ENCODE results near the gene ZNRF3.
"Not testable (repeated sequence)": the region's sequence is repeated elsewhere in the genome, so short reads cannot be mapped to it uniquely, and the experiment has no call there.

The ZNRF3 gene

DNA sequence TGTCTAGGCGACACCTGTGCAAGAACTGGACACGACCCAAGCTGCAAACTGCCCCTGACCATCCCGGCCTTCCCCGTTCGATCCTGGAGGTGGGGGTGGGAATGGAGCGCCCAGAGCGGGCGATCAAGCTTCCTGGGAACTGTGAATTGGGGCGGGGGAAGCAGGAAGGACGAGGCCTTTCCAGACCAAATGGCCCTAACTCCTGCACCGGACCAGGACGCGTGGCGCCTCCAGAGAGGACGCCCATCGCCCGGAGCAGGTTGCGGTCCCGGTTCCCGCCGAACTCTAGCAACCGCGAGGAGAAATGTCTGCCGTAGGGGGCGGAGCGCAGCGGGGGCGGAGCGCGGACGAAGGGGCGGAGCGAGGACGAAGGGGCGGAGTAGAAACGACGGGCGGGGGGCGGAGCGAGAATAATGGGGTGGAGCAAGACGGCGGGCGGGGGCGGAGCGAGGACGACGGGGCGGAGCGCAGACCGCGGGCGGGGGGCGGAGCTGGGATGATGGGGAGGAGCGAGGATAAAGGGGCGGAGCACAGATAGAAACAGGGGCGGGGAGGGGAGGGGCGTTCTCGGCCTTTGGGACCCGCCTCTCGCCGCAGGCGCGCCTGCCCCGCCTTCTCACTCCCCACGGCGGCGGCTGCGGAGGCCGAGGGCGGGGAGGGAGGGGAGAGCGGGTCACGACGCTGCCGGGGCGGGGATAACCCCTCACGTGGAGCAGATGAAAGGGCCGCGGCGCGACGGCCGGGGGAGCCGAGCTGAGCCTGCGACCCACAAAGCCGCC is at the start of gene ZNRF3:
Gene ZNRF3, plus strand, starts transcription at position 695 of the 779 bp plus-strand sequence. CDS start 195 bp downstream, outside the sequence.
- Histone ChIP-seq H3K9me3 (ENCODE audit: low read length) (no peaks in the 10 kb centered on the region), H2AFZ (ENCODE audit: low read depth, low read length) (peak within 1 kb of the TSS; percentile 29), H3K4me3 (ENCODE audit: low read length) (peak within 1 kb of the TSS; percentile 66), H3K4me1 (ENCODE audit: insufficient read depth, low read length) (peaks cover 38% of the 10 kb centered on the region), H3K27me3 (ENCODE audit: insufficient read depth, low read length) (no peaks in the 10 kb centered on the region), H3K36me3 (ENCODE audit: insufficient read depth, low read length) (no peaks in the 10 kb centered on the region)

DNA sequence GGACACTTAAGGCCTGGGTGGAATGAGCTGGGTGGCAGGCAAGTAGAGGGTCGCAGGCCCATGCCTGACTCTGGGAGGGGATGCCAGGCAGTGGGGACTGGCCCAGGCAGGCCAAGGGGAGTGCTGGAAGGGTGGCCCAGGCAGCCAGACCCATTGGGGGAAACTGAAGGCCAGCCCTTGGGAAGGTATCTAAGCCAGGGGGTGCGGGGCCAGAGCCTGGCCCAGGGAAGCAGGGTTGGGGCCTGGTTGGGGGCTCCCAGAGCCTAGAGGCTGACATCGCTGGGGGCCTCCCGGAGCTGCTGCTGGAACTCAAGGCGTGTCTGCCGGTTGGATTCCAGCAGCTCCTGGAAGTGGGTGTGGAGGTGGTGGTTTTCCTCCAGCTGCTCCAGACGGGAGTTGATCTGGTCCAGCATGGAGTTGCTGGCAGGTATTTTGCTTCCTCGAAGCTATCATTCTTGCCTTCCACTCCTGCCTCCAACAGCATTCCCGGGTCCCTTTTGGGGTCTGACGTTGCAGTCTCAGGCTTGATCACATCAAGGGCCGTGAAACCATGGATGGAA is 47.7 kb upstream of the ZNRF3 start:
- H3K9me3 ChIP-seq (ENCODE audit: low read length) = no peaks in the 10 kb centered on the region
- no peaks in the 10 kb centered on the region for H3K36me3 ChIP-seq (ENCODE audit: insufficient read depth, low read length)
- no peaks in the 10 kb centered on the region for H3K4me1 ChIP-seq (ENCODE audit: insufficient read depth, low read length)
- no peaks in the 10 kb centered on the region for H3K27me3 ChIP-seq (ENCODE audit: insufficient read depth, low read length)
- H2AFZ ChIP-seq (ENCODE audit: low read depth, low read length) = no peak overlapping the region
- H3K4me3 ChIP-seq (ENCODE audit: low read length) = no peak overlapping the region

DNA sequence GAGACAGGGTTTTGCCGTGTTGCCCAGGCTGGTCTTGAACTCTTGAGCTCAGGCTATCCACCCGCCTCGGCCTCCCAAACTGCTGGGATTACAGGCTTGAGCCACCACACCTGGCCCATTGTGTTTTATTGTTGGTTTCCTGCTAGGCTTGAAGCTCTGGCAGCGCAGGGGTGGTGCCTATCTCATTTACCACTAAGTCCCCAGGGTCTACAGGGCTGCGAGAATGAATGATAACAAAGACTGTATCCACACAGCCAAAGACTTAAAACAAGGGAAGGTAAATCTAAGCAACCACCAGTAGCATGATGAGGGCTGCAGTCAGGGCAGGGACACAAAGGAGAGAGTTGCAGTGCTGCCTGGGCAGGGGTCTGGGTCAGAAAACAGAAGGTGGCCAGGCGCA is 45.7 kb upstream of the ZNRF3 start:
- no peaks in the 10 kb centered on the region for H3K27me3 ChIP-seq (ENCODE audit: insufficient read depth, low read length)
- no peak overlapping the region for H2AFZ ChIP-seq (ENCODE audit: low read depth, low read length)
- no peaks in the 10 kb centered on the region for H3K9me3 ChIP-seq (ENCODE audit: low read length)
- H3K36me3 ChIP-seq (ENCODE audit: insufficient read depth, low read length) = no peaks in the 10 kb centered on the region
- no peak overlapping the region for H3K4me3 ChIP-seq (ENCODE audit: low read length)
- no peaks in the 10 kb centered on the region for H3K4me1 ChIP-seq (ENCODE audit: insufficient read depth, low read length)

DNA sequence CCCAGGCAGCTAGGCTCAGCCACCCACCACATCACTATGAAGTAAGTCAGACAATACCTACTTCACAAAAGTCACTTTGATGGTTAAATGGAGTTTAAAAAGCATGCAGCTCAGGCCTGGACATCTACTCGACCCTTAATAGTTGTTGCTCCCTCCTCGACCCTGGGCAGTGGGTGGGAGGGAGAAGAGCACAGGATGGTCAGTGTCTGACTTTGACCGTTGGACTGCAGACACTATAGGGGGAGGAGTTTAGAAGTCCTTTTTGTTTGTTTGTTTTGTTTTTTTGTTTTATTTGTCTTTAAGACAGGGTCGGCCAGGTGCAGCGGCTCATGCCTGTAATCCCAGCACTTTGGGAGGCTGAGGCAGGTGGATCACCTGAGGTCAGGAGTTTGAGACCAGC is 44.4 kb upstream of the ZNRF3 start:
- no peaks in the 10 kb centered on the region for H3K36me3 ChIP-seq (ENCODE audit: insufficient read depth, low read length)
- no peaks in the 10 kb centered on the region for H3K27me3 ChIP-seq (ENCODE audit: insufficient read depth, low read length)
- no peak overlapping the region for H2AFZ ChIP-seq (ENCODE audit: low read depth, low read length)
- H3K4me3 ChIP-seq (ENCODE audit: low read length) = no peak overlapping the region
- H3K4me1 ChIP-seq (ENCODE audit: insufficient read depth, low read length) = no peaks in the 10 kb centered on the region
- no peaks in the 10 kb centered on the region for H3K9me3 ChIP-seq (ENCODE audit: low read length)

DNA sequence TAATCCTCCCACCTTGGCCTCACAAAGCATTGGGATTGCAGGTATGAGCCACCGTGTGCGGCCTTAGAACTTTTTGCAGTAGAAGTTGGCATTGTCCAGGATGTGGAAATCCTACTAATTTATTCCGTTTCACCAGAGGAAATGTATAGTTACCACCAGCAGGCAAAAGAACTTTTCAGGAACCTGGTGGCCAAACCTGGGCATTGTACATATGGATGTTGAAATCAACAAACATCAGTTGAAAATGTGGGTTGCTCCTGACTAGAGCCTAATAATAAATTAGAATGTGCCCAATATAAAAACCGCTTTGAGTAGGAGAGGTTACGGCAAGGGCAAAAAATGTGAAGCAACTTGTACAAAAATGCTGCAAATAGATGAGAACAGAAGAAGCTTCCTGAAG is 42.3 kb upstream of the ZNRF3 start:
- no peaks in the 10 kb centered on the region for H3K4me1 ChIP-seq (ENCODE audit: insufficient read depth, low read length)
- no peaks in the 10 kb centered on the region for H3K27me3 ChIP-seq (ENCODE audit: insufficient read depth, low read length)
- peaks cover 2% of the 10 kb centered on the region for H3K9me3 ChIP-seq (ENCODE audit: low read length)
- no peak overlapping the region for H3K4me3 ChIP-seq (ENCODE audit: low read length)
- H2AFZ ChIP-seq (ENCODE audit: low read depth, low read length) = no peak overlapping the region
- H3K36me3 ChIP-seq (ENCODE audit: insufficient read depth, low read length) = no peaks in the 10 kb centered on the region

GRCh38 chr22:28843633-28844032 is 39.7 kb upstream of the ZNRF3 start:
- no peaks in the 10 kb centered on the region for H3K4me1 ChIP-seq (ENCODE audit: insufficient read depth, low read length)
- H3K4me3 ChIP-seq (ENCODE audit: low read length) = no peak overlapping the region
- H3K9me3 ChIP-seq (ENCODE audit: low read length) = peaks cover 2% of the 10 kb centered on the region
- no peak overlapping the region for H2AFZ ChIP-seq (ENCODE audit: low read depth, low read length)
- no peaks in the 10 kb centered on the region for H3K36me3 ChIP-seq (ENCODE audit: insufficient read depth, low read length)
- no peaks in the 10 kb centered on the region for H3K27me3 ChIP-seq (ENCODE audit: insufficient read depth, low read length)

DNA sequence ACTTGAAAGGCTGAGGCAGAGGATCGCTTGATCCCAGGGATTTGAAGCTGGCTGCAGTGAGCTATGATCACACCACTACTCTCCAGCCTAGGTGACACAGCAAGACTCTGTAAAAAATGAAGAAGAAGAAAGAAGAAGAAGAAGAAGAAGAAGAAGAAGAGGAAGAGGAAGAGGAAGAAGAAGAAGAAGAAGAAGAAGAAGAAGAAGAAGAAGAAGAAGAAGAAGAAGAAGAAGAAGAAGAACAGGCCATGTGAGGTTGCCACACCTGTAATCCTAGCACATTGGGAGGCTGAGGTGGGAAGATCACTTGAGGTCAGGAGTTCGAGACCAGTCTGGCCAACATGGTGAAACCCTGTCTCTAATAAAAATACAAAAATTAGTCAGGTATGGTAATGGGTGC is 39.1 kb upstream of the ZNRF3 start:
- not testable (repeated sequence) for H3K9me3 ChIP-seq (ENCODE audit: low read length)

GRCh38 chr22:28846994-28847393 is 36.4 kb upstream of the ZNRF3 start:
- peaks cover 2% of the 10 kb centered on the region for H3K9me3 ChIP-seq (ENCODE audit: low read length)
- H3K4me3 ChIP-seq (ENCODE audit: low read length) = no peak overlapping the region
- H3K27me3 ChIP-seq (ENCODE audit: insufficient read depth, low read length) = no peaks in the 10 kb centered on the region
- H2AFZ ChIP-seq (ENCODE audit: low read depth, low read length) = no peak overlapping the region
- H3K36me3 ChIP-seq (ENCODE audit: insufficient read depth, low read length) = no peaks in the 10 kb centered on the region
- H3K4me1 ChIP-seq (ENCODE audit: insufficient read depth, low read length) = no peaks in the 10 kb centered on the region

More for the DNA sequence above, 39.1 kb upstream of the ZNRF3 start:
- H3K4me1 ChIP-seq (ENCODE audit: insufficient read depth, low read length); H3K27me3 ChIP-seq (ENCODE audit: insufficient read depth, low read length); H2AFZ ChIP-seq (ENCODE audit: low read depth, low read length); H3K36me3 ChIP-seq (ENCODE audit: insufficient read depth, low read length); H3K4me3 ChIP-seq (ENCODE audit: low read length): not testable (repeated sequence)

GRCh38 chr22:28855355-28856094 is 27.8 kb upstream of the ZNRF3 start:
- H3K27me3 ChIP-seq (ENCODE audit: insufficient read depth, low read length) = no peaks in the 10 kb centered on the region
- no peaks in the 10 kb centered on the region for H3K36me3 ChIP-seq (ENCODE audit: insufficient read depth, low read length)
- H2AFZ ChIP-seq (ENCODE audit: low read depth, low read length) = no peak overlapping the region
- H3K9me3 ChIP-seq (ENCODE audit: low read length) = no peaks in the 10 kb centered on the region
- no peaks in the 10 kb centered on the region for H3K4me1 ChIP-seq (ENCODE audit: insufficient read depth, low read length)
- no peak overlapping the region for H3K4me3 ChIP-seq (ENCODE audit: low read length)

DNA sequence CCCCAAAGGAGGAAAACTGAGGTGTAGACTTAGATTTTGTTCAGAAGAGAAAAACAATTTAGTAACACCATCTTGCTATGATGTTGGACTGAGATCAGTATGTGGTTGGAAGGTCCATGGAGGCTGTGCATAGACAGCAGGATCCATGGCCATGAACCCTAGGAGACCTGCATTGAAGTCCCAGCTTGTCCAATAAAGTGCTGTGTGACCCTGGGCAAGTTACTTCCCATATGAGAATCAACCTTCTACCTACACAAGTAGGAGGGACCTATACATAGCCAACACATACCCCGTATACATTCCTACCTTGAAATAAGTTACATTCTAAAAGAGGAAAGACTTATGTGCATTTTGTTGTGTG is 27.3 kb upstream of the ZNRF3 start:
- Histone ChIP-seq H3K4me3 (ENCODE audit: low read length) (no peak overlapping the region), H3K9me3 (ENCODE audit: low read length) (no peaks in the 10 kb centered on the region), H3K36me3 (ENCODE audit: insufficient read depth, low read length) (no peaks in the 10 kb centered on the region), H2AFZ (ENCODE audit: low read depth, low read length) (no peak overlapping the region), H3K27me3 (ENCODE audit: insufficient read depth, low read length) (no peaks in the 10 kb centered on the region), H3K4me1 (ENCODE audit: insufficient read depth, low read length) (no peaks in the 10 kb centered on the region)

DNA sequence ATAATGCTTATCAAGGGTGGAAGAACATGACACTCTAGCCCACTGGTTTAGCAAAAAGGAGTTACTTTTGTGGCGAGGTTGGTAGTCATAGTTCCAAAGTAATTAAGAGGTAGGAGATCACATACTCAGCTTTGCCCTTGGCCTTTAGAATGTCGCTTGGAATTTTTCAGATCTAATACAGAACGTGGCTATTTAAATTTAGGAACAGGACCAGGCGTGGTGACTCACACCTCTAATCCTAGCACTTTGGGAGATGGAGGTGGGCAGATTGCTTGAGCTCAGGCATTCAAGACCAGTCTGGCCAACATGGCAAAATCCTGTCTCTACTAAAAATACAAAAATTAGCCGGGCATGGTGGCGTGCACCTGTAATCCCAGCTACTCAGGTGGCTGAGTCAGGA is 26.1 kb upstream of the ZNRF3 start:
- Histone ChIP-seq H2AFZ (ENCODE audit: low read depth, low read length) (no peak overlapping the region), H3K4me3 (ENCODE audit: low read length) (no peak overlapping the region), H3K9me3 (ENCODE audit: low read length) (no peaks in the 10 kb centered on the region), H3K36me3 (ENCODE audit: insufficient read depth, low read length) (no peaks in the 10 kb centered on the region), H3K27me3 (ENCODE audit: insufficient read depth, low read length) (no peaks in the 10 kb centered on the region), H3K4me1 (ENCODE audit: insufficient read depth, low read length) (no peaks in the 10 kb centered on the region)

DNA sequence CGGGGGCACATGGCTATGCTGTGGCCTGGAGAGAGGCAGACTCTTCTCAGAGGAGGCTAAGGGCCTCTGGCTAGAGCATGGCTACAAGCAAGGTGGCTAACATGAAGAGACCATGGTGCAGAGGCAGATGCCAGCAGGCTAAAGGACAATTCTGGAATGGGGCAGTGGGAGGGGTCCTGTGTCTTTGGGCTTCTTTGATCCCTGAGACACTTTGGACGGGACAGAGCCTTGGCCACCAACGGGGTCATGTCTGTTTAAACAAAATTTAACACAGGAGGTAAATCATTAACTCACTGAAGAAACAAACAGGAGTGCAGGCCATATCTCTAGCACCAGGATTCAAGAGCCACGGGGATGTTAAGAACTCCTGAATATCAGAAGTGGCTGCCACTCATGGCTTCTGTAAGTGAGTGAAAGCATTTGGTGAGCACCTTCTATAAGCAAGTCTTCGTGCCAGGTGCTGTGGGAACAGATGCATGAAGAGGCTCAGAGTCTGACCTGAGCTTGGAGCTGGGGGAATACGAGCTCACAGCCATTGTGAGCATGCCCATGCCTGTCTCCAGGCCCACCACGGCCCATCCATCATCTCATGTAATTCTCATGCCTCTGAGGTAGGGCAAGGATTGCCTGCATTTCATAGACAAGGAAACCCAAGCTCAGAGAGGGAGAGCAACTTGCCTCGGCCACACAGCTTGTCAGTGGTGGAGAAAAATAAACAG is 18.3 kb upstream of the ZNRF3 start:
- H3K4me1 ChIP-seq (ENCODE audit: insufficient read depth, low read length) = no peaks in the 10 kb centered on the region
- no peaks in the 10 kb centered on the region for H3K27me3 ChIP-seq (ENCODE audit: insufficient read depth, low read length)
- no peak overlapping the region for H3K4me3 ChIP-seq (ENCODE audit: low read length)
- H3K36me3 ChIP-seq (ENCODE audit: insufficient read depth, low read length) = no peaks in the 10 kb centered on the region
- H3K9me3 ChIP-seq (ENCODE audit: low read length) = no peaks in the 10 kb centered on the region
- no peak overlapping the region for H2AFZ ChIP-seq (ENCODE audit: low read depth, low read length)

GRCh38 chr22:28867191-28867590 is 16.2 kb upstream of the ZNRF3 start:
- H3K36me3 ChIP-seq (ENCODE audit: insufficient read depth, low read length) = no peaks in the 10 kb centered on the region
- H3K4me3 ChIP-seq (ENCODE audit: low read length) = no peak overlapping the region
- no peaks in the 10 kb centered on the region for H3K27me3 ChIP-seq (ENCODE audit: insufficient read depth, low read length)
- H3K9me3 ChIP-seq (ENCODE audit: low read length) = no peaks in the 10 kb centered on the region
- H3K4me1 ChIP-seq (ENCODE audit: insufficient read depth, low read length) = no peaks in the 10 kb centered on the region
- no peak overlapping the region for H2AFZ ChIP-seq (ENCODE audit: low read depth, low read length)
